MM.1S (cell line): Measurements from ENCODE around the gene UPK2.

Experiments
- EZH2 ChIP-seq: fragments of 300-600 bp; sonication (generic); optimal IDR thresholded peaks from 2 replicates; pipeline ENCODE3; 2017; ENCODE audit warnings: low read depth, mild to moderate bottlenecking, antibody characterized with exemption, low read length, mixed read lengths
- EZH2phosphoT487 ChIP-seq: fragments of 300-600 bp; sonication (generic); IDR thresholded peaks from 2 replicates; pipeline ENCODE4 v1.6.1; 2018; ENCODE audit warnings: antibody characterized with exemption, low read length
- TF ChIP-seq, protein P1 (sequence below): fragments of 300-600 bp; sonication (generic); IDR thresholded peaks from 2 replicates; pipeline ENCODE4 v1.5.1; 2016; ENCODE audit warnings: antibody characterized with exemption, low read length, mixed read lengths

DNA sequence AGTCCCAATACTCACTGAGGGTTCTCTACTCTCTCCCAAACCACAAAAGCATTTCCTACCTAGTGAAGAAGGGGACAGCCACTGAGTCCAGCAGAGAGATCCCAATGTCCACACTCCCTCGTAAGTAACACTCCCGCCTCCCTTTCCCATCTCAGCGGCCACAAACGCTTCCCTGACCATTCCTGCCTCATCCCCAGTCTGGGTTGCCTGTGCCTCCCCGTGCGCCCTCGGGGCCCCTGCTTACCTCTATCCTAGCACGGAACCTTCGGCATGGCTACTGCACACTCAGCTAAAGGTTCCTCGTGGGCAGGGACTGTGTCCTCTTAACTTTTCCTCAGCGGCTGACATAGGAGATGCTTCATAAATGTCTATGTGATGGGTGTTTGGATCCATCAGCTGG is 1.5 kb downstream of the UPK2 start:
- TF ChIP-seq, protein P1, sequence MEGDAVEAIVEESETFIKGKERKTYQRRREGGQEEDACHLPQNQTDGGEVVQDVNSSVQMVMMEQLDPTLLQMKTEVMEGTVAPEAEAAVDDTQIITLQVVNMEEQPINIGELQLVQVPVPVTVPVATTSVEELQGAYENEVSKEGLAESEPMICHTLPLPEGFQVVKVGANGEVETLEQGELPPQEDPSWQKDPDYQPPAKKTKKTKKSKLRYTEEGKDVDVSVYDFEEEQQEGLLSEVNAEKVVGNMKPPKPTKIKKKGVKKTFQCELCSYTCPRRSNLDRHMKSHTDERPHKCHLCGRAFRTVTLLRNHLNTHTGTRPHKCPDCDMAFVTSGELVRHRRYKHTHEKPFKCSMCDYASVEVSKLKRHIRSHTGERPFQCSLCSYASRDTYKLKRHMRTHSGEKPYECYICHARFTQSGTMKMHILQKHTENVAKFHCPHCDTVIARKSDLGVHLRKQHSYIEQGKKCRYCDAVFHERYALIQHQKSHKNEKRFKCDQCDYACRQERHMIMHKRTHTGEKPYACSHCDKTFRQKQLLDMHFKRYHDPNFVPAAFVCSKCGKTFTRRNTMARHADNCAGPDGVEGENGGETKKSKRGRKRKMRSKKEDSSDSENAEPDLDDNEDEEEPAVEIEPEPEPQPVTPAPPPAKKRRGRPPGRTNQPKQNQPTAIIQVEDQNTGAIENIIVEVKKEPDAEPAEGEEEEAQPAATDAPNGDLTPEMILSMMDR = no peak
- no peak for TF ChIP-seq EZH2
- TF ChIP-seq EZH2phosphoT487 = no peak
